ENCODE data around the gene DGKE.

The DGKE gene

GRCh38 chr17:56830726-56831368, 3.1 kb upstream of the DGKE start:
- H3K36me3 ChIP-seq (ENCODE audit: control insufficient read depth, insufficient read depth, low read length) = no peaks in the 10 kb centered on the region
- peaks cover 37% of the 10 kb centered on the region for H3K27me3 ChIP-seq (ENCODE audit: control insufficient read depth, insufficient read depth, low read length)
- H3K4me3 ChIP-seq (ENCODE audit: low read depth, low read length) = no peak overlapping the region
- no peak overlapping the region for H3K27ac ChIP-seq (ENCODE audit: low read depth, low read length)
- H3K4me1 ChIP-seq (ENCODE audit: control insufficient read depth, insufficient read depth, low read length) = peaks cover 13% of the 10 kb centered on the region
- no peaks in the 10 kb centered on the region for H3K9me3 ChIP-seq (ENCODE audit: control insufficient read depth, insufficient read depth, low read length)
- H3K9ac ChIP-seq (ENCODE audit: low read depth, low read length) = no peak overlapping the region

GRCh38 chr17:56831369-56832095, 2.4 kb upstream of the DGKE start:
- Histone ChIP-seq H3K27ac (ENCODE audit: low read depth, low read length) (no peak overlapping the region), H3K36me3 (ENCODE audit: control insufficient read depth, insufficient read depth, low read length) (no peaks in the 10 kb centered on the region), H3K27me3 (ENCODE audit: control insufficient read depth, insufficient read depth, low read length) (peaks cover 39% of the 10 kb centered on the region), H3K4me3 (ENCODE audit: low read depth, low read length) (no peak overlapping the region), H3K9me3 (ENCODE audit: control insufficient read depth, insufficient read depth, low read length) (no peaks in the 10 kb centered on the region), H3K4me1 (ENCODE audit: control insufficient read depth, insufficient read depth, low read length) (peaks cover 16% of the 10 kb centered on the region), H3K9ac (ENCODE audit: low read depth, low read length) (no peak overlapping the region)

DNA sequence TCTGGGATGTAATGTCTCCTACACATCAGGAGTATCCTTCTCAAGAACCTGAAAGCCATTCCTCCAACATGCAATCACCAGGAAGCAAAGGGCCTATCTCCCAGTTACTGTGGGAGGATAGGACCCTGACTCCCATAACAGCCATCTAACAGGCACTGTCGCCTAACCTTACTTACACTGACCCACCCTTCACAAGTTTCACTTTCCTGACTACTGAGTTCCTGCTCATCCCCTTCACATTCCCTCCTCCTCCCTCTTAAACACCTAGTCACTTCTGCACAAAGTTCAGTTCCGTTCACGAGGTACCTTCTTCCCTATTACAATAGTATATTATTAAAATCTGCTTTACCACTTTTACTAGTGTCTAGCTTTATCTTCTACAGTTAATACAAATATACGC, 1.5 kb upstream of the DGKE start:
- Histone ChIP-seq H3K27me3 (ENCODE audit: control insufficient read depth, insufficient read depth, low read length) (peaks cover 39% of the 10 kb centered on the region), H3K9me3 (ENCODE audit: control insufficient read depth, insufficient read depth, low read length) (no peaks in the 10 kb centered on the region), H3K4me1 (ENCODE audit: control insufficient read depth, insufficient read depth, low read length) (peaks cover 24% of the 10 kb centered on the region), H3K4me3 (ENCODE audit: low read depth, low read length) (peak overlapping the region; percentile 88), H3K27ac (ENCODE audit: low read depth, low read length) (no peak overlapping the region), H3K9ac (ENCODE audit: low read depth, low read length) (no peak overlapping the region), H3K36me3 (ENCODE audit: control insufficient read depth, insufficient read depth, low read length) (no peaks in the 10 kb centered on the region)

GRCh38 chr17:56833057-56833808, 718 bp upstream of the DGKE start:
- no peaks in the 10 kb centered on the region for H3K36me3 ChIP-seq (ENCODE audit: control insufficient read depth, insufficient read depth, low read length)
- no peaks in the 10 kb centered on the region for H3K9me3 ChIP-seq (ENCODE audit: control insufficient read depth, insufficient read depth, low read length)
- H3K27ac ChIP-seq (ENCODE audit: low read depth, low read length) = peak overlapping the region; percentile 64
- peaks cover 39% of the 10 kb centered on the region for H3K27me3 ChIP-seq (ENCODE audit: control insufficient read depth, insufficient read depth, low read length)
- H3K4me1 ChIP-seq (ENCODE audit: control insufficient read depth, insufficient read depth, low read length) = peaks cover 27% of the 10 kb centered on the region
- no peak overlapping the region for H3K9ac ChIP-seq (ENCODE audit: low read depth, low read length)
- H3K4me3 ChIP-seq (ENCODE audit: low read depth, low read length) = peak overlapping the region; percentile 88

DNA sequence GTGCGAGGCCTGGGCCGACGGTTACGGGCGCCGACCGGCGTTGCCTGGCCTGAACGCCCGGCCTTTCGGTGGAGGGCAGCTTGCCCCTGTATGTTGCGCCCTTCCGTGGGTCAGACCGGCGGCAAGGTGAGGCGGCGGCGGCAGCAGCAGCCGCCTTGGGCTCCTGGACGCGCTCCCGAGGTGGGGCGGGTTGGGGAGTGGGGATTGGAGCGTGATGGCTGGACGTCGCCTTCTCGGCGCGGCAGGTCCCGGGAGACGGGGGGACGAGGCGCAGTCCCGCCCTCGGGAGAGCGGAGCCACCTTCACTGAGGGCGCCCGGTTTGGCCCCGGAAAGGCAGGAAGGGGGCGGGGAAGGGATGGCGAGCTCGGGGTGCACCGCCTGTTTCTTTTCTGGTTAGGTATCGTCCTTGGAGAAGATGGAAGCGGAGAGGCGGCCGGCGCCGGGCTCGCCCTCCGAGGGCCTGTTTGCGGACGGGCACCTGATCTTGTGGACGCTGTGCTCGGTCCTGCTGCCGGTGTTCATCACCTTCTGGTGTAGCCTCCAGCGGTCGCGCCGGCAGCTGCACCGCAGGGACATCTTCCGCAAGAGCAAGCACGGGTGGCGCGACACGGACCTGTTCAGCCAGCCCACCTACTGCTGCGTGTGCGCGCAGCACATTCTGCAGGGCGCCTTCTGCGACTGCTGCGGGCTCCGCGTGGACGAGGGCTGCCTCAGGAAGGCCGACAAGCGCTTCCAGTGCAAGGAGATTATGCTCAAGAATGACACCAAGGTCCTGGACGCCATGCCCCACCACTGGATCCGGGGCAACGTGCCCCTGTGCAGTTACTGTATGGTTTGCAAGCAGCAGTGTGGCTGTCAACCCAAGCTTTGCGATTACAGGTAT, 671 bp downstream of the DGKE start:
- H3K9me3 ChIP-seq (ENCODE audit: control insufficient read depth, insufficient read depth, low read length) = no peaks in the 10 kb centered on the region
- no peak overlapping the region for H3K27ac ChIP-seq (ENCODE audit: low read depth, low read length)
- H3K4me1 ChIP-seq (ENCODE audit: control insufficient read depth, insufficient read depth, low read length) = peaks cover 27% of the 10 kb centered on the region
- H3K27me3 ChIP-seq (ENCODE audit: control insufficient read depth, insufficient read depth, low read length) = peaks cover 39% of the 10 kb centered on the region
- peak overlapping the region; percentile 88 for H3K4me3 ChIP-seq (ENCODE audit: low read depth, low read length)
- no peaks in the 10 kb centered on the region for H3K36me3 ChIP-seq (ENCODE audit: control insufficient read depth, insufficient read depth, low read length)
- 0 out of 2 replicates have a peak overlapping the region, but pooled peaks have one; percentile 33 for H3K9ac ChIP-seq (ENCODE audit: low read depth, low read length)

DNA sequence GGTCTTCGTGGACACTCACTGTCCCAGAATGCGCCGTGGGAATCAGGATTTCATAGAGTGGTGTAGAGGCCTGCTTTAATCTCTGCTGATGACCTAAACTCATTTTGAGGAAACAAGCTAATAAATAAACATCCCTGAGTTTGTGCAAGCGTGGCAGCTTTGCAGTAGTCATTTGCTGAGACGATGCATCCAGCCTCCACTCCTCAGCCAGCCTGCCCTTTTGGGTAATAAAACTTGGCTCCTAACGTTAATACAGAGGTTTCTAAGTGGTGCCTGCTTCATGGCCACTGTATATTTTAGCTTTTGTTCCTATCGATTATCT, 1.3 kb downstream of the DGKE start:
- H3K9ac ChIP-seq (ENCODE audit: low read depth, low read length) = no peak overlapping the region

DNA sequence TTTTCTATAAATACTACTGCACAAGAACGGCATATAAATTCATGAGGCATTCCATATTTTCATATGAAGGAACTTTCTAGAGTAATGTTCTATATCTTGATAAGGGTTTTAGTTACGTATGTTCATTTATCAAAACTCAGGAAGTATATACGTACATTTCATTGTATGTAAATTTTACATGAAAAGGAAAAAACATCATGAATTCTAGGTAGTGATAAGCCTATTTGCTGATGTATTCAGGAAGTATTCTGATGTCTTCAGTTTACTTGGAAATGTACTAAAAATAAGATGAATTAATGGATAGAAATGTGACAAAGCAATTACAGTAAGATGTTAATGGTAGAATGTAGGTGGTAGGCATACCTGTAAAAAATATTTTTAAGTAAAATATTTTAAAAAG, 4.7 kb downstream of the DGKE start:
- no peaks in the 10 kb centered on the region for H3K36me3 ChIP-seq (ENCODE audit: control insufficient read depth, insufficient read depth, low read length)
- H3K4me1 ChIP-seq (ENCODE audit: control insufficient read depth, insufficient read depth, low read length) = peaks cover 20% of the 10 kb centered on the region
- peaks cover 20% of the 10 kb centered on the region for H3K27me3 ChIP-seq (ENCODE audit: control insufficient read depth, insufficient read depth, low read length)
- no peak overlapping the region for H3K9ac ChIP-seq (ENCODE audit: low read depth, low read length)
- no peak overlapping the region for H3K27ac ChIP-seq (ENCODE audit: low read depth, low read length)
- H3K4me3 ChIP-seq (ENCODE audit: low read depth, low read length) = no peak overlapping the region
- H3K9me3 ChIP-seq (ENCODE audit: control insufficient read depth, insufficient read depth, low read length) = no peaks in the 10 kb centered on the region

More for the DNA sequence above, 1.3 kb downstream of the DGKE start:
- Histone ChIP-seq H3K4me1 (ENCODE audit: control insufficient read depth, insufficient read depth, low read length) (peaks cover 27% of the 10 kb centered on the region), H3K27ac (ENCODE audit: low read depth, low read length) (no peak overlapping the region), H3K36me3 (ENCODE audit: control insufficient read depth, insufficient read depth, low read length) (no peaks in the 10 kb centered on the region), H3K4me3 (ENCODE audit: low read depth, low read length) (peak overlapping the region; percentile 88), H3K27me3 (ENCODE audit: control insufficient read depth, insufficient read depth, low read length) (peaks cover 39% of the 10 kb centered on the region), H3K9me3 (ENCODE audit: control insufficient read depth, insufficient read depth, low read length) (no peaks in the 10 kb centered on the region)

GRCh38 chr17:56842577-56842976, 8.6 kb downstream of the DGKE start:
- Histone ChIP-seq H3K9ac (ENCODE audit: low read depth, low read length) (no peak overlapping the region), H3K27me3 (ENCODE audit: control insufficient read depth, insufficient read depth, low read length) (no peaks in the 10 kb centered on the region), H3K9me3 (ENCODE audit: control insufficient read depth, insufficient read depth, low read length) (no peaks in the 10 kb centered on the region), H3K27ac (ENCODE audit: low read depth, low read length) (no peak overlapping the region), H3K36me3 (ENCODE audit: control insufficient read depth, insufficient read depth, low read length) (no peaks in the 10 kb centered on the region), H3K4me1 (ENCODE audit: control insufficient read depth, insufficient read depth, low read length) (0 out of 2 replicates have a peak, but pooled peaks cover 2% of the 10 kb centered on the region), H3K4me3 (ENCODE audit: low read depth, low read length) (no peak overlapping the region)

DNA sequence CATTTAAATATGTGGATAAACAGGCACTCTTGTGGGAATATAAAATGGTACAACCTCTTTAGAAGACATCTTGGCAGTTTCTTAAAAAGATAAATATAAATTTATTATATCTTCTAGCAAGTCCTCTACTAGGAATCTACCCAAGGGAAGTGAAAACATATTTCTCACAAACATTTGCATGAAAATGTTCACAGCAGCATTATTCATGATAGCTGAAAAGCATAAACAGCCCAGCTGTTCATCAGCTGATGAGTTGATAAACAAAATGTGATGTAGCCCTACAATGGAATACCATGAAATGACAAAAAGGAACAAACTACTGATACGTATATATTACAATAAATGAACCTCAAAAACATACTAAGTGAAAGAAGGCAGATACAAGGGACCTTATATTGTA, 12.0 kb downstream of the DGKE start:
- Histone ChIP-seq H3K4me3 (ENCODE audit: low read depth, low read length) (no peak overlapping the region), H3K9me3 (ENCODE audit: control insufficient read depth, insufficient read depth, low read length) (no peaks in the 10 kb centered on the region), H3K36me3 (ENCODE audit: control insufficient read depth, insufficient read depth, low read length) (peaks cover 5% of the 10 kb centered on the region; the same call in 1 of the 2 replicates), H3K9ac (ENCODE audit: low read depth, low read length) (no peak overlapping the region), H3K27ac (ENCODE audit: low read depth, low read length) (no peak overlapping the region), H3K4me1 (ENCODE audit: control insufficient read depth, insufficient read depth, low read length) (no peaks in the 10 kb centered on the region), H3K27me3 (ENCODE audit: control insufficient read depth, insufficient read depth, low read length) (no peaks in the 10 kb centered on the region)

GRCh38 chr17:56847106-56847505, 13.2 kb downstream of the DGKE start:
- Histone ChIP-seq H3K36me3 (ENCODE audit: control insufficient read depth, insufficient read depth, low read length) (peaks cover 9% of the 10 kb centered on the region; the same call in 1 of the 2 replicates), H3K4me1 (ENCODE audit: control insufficient read depth, insufficient read depth, low read length) (no peaks in the 10 kb centered on the region), H3K9ac (ENCODE audit: low read depth, low read length) (no peak overlapping the region)

More at GRCh38 chr17:56847106-56847505, 13.2 kb downstream of the DGKE start:
- no peaks in the 10 kb centered on the region for H3K9me3 ChIP-seq (ENCODE audit: control insufficient read depth, insufficient read depth, low read length)
- H3K27me3 ChIP-seq (ENCODE audit: control insufficient read depth, insufficient read depth, low read length) = no peaks in the 10 kb centered on the region
- H3K4me3 ChIP-seq (ENCODE audit: low read depth, low read length) = no peak overlapping the region
- no peak overlapping the region for H3K27ac ChIP-seq (ENCODE audit: low read depth, low read length)
